HG03280 (cell line): ENCODE results near the gene REELD1.

Experiments used
- ATAC-seq: cut with Tn5 transposase; IDR thresholded peaks from one replicate; pipeline ENCODE4 v1.9.1; 2021; ENCODE audit warnings: mild to moderate bottlenecking, moderate library complexity; ENCODE audit not compliant: unreplicated experiment

REELD1 gene

DNA sequence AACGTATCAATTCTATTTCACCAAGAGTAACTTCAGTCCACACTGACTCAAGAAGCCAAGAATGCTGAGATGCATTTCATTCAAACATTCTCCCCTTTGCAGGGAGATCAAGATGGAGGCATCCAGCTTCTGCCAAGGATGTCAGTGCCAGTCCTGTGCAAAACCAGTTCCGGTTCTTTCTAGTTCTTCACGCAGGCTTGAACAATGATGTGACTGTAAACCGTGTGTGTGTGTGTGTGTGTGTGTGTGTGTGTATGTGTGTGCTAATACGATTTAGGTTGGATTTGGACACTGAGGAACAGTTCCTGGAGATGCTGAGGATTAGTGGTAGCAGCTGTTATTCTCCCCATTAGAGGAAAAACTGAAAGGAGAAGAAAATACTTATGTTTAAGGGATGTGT lies at the start of gene REELD1:
Gene REELD1 (plus strand): TSS at position 301 of the 400 bp plus-strand sequence. CDS start 2,415 bp downstream, outside the sequence.
- no peak for ATAC-seq

DNA sequence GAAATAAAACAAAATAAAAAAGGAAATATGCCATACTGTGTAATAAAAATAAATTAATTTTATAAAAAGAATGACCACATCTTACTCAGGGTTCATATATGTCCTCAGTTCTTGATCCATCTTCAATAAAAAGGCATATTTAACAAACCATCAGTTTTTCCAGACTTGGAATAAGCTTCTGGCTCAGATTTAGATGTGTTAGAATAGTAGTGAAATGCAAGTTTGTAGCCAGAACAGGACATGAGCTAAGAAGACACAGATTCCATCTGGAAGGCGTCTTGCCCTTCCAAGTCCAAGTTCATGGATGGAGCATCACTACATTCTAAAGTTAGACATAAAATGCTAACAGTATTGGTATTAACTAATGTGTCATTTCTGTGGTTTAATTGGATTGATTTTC lies 49.1 kb upstream of the REELD1 start:
- ATAC-seq, result no peak

DNA sequence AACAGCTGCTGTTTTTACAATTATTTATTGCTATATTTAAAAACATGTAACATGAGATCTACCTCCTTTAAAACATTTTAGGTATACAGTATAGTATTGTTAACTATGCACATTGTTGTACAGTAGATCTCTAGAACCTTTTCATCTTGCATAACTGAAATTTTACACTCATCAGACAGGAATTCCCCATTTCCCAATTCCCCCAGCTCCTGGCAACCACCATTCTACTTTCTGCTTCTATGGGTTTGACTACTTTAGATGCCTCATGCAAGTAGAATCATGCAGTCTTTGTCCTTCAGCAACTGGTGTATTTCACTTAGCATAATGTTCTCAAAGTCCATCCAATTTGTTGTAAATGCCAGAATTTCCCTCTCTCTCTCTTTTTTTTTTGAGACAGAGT lies 48.5 kb upstream of the REELD1 start:
- ATAC-seq, result no peak

DNA sequence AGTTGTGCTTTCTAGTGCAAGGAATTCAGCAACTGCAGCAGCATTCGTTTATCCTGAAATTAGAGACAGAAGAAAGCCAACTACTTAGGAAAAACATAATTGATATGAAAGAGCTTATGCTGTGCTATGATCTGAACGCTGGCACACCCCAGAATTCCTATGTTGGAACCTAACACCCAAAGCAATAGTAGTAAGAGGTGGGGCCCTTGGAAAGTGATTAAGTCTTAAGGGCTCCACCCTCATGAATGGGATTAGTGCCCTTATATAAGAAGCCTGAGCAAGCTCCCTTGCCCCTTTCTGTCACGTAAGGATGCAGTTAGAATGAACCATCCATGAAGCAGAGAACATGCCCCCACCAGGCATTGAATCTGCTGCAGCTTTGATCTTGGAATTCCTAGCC lies 44.2 kb upstream of the REELD1 start:
- no peak for ATAC-seq

DNA sequence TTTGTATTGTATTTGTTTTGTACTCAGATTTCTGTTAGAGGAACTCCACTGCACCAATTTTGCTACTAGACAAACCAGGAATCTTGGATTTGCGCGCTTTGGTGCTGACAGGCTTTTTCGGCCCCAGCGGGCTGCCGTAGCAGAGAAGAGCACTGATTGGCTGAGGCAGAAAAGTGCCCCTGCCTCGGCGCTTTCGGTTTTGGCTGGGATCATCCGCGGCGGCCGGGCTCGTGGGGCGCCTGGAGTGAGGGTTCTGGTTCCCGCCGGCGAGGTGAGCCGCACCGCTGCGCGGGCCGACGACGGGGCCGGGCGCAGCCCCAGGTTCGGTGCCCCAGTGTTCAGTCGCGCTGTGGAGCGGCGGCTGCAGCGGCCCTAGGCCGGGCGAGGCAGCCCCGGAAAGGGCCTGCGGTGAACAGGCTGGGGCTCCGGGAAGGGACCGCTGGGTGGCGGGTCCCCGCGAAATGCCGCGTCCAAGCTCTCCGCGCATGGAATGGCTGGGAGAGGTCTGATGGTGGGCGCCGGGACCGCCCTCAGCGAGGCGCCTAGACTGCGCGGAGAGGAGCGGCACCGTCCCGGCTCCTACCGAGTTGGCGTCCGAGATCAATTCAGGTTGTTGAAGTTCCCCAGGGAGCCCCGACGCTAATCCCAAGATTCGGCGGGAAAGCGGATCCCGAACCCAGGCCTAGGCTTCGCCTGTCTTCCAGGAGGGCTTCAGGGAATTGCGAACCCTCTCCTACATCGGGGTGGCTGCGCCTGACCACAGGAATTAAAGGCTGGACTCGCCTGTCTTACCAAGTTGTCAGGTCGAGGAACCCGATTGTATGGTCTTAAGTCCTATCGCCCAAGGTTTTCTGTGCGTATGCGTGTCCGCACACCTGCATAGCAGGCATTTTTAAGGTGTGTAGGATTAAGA lies 38.5 kb upstream of the REELD1 start, which contains the start of gene LSM6:
Gene LSM6 (plus strand): TSS at position 178 of the 913 bp plus-strand sequence. CDS start 7,204 bp downstream, outside the sequence.
- ATAC-seq, result peak; percentile 95

DNA sequence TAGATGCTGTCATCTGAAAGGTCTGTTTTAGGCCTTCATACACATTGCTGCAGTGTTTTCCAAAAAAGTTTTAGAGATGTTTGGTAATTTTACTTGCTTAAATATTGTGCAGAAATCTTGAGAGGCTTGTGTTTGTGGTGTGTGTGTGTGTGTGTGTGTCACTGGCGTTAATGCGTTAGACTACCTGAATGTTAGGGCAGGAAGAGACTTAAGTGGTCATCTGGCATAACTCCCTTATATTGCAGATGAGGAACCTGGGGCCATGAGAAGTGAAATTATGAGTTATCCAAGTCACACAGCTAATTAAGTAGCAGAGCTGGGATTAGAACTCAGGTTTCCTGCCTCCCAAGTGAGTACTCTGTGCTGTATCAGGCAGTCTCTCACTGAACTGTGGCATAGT lies 37.4 kb upstream of the REELD1 start:
- no peak for ATAC-seq

DNA sequence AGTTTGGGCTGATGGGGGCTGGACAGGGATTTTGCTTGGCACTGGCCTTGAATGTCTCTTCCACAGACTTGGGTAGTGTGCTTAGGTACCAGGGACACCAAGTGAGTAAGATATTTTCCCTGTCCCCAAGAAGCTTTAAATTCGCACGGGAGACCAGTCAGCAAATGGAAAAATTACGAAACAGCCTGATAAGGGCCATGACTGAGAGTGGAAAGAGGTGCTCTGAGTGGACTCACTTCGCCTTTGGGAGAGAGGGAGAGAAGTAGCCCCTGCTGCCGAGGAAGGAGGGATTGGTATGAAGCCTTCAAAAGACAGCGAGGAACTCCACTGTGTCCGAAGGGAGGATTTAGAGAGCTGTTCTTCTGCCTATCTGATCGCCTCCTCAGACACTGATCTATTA lies 36.2 kb upstream of the REELD1 start:
- no peak for ATAC-seq

DNA sequence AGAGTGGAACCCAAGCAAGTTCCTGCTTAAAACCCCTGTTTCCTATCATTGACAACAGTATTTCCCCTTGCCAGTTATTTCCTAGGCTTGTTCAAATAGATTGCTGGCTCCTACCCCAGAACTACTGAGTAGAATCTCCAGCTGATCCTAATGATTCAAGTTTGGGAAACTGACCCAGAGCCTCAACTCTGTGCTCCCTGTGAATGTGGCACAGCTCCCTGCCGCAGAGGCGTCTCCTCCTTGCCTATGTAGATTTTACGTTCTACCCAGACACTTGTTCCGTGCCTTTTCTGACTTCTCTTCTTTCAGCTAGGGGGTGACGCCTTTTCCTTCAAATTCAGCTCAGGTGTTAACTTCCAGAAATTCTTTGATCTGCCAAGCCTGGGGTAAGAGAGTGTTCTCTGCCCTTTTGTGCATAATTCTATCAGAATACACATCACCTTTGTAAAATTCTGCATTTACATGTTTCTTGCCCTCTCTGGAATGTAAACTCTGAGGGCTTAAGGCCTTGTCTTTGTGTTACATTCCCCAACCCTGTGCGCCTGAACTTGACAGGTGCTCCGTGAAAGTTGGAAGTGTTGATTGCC lies 34.5 kb upstream of the REELD1 start:
- no peak for ATAC-seq

DNA sequence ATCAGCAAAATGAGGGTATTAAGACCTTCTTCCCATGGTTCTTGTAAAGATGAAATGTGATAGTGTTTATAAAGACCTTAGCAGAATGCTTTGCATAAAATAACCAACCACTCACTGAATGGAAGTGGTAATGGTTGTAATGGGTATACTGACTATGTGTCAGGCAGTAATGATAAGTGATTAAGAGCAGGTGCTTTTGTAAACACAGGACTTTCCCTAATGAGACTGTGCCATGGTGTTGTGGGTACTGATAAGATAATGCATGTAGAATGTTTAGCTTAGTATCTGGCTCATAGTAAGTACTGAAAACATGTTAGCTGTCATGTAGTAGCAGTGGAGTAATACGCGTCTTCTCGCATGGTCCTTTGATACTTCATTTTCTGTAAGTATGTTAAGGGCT lies 31.9 kb upstream of the REELD1 start:
- ATAC-seq, result no peak

DNA sequence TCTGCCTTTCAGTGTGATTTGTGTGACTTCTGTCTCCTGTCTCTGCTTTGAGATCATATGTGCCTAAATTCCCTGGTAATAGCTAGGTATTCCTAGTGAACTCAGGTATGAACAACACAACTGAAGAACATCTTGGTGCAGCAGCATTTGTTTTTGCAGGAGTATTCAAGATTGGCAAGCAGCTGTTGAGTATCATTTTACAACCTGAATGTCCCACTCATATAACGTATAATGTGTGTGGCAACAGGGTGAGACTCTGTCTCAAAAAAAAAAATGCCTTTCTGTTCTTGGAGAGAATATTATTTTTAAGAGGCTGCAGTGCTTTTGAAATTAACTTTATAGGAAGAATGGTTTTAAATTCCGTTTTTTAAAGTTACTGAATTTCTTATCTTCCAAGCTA lies 31.1 kb upstream of the REELD1 start:
- no peak for ATAC-seq

DNA sequence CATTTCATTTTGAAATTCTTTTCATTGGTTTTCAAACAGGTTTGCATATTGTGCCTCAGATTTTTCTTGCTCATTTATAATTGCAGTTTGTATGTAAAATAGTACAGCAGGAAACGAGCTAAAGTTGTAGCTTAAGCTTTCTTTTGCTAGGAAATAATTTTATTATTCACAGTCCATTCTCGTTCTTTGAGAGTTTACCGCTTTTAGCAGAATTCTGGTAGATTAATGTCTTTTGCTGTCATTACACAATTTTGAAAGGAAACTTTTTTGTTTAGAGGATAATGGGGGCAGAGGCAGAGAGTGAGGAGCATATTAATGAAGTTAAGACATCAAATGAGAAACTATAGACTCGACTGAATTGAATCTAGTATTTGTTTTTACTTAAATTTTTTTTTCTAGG lies 28.3 kb upstream of the REELD1 start:
- ATAC-seq, result no peak

DNA sequence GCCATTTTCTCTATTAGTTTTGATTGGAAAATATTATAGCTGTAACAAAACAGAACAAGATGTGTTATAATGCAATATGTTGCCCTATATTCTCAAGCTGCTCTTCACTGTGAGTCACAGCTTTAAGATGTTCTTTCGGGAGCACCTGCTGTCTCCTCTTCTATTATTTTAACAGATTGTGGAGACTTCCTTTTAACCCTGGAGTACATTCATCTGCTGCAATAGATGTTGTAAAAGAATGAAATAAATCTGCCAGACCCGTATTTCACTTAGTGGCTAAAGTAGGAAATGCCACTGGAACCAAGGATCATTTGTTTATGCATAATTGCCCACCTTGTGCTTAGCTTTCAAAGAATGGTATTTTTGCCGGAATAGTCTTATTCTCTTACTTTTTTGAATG lies 27.7 kb upstream of the REELD1 start:
- no peak for ATAC-seq

DNA sequence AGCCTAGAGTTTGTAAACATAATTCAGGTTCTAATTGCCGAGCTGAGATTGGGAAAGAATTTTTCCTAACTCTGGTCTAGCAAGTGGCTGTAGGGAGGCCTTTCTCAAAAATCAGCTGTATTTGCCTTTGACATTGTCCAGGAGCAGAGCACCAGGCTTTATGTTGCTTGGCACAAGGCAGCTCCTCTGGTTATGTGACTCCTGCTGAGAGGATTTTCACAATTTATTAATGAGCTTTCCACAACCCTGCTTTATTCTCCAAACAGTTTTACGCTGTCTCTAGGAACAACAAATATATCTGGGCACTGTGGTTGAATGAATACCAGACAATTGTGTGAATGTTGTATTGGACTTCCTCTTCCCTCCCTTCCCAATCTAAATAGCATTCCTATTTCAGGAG lies 23.9 kb upstream of the REELD1 start:
- no peak for ATAC-seq

DNA sequence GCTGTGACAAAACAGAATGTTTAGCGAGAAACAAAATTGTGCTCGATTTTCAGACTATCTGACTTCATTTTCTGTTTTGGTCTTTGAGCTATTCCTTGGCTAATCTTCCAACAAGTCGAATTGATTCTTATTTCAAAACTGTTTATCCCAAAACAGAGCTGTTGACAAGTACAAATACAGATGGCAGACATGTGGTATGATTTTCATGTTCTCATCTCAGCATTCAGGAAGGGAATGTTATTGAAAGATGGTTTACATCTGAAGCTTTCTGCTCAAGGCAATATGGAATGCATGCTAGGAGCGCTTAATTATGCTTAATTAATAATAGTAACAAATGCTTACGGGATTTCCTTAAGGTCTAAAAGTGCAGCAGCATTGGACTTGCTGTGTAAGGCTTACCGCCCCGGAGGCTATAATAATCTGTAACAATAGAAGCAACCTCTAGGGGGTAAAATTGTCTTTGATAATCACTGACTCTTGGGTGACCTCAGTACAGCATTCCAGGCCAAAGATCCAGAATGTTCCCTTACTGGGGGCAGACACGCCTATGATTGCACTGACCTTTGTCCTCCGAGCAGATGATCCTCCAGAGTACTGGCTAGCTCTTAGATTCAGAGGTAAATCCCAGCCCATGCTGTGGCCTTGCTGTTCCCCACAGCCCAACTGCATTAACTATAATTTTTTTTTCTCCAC lies 22.4 kb upstream of the REELD1 start:
- ATAC-seq, result no peak

DNA sequence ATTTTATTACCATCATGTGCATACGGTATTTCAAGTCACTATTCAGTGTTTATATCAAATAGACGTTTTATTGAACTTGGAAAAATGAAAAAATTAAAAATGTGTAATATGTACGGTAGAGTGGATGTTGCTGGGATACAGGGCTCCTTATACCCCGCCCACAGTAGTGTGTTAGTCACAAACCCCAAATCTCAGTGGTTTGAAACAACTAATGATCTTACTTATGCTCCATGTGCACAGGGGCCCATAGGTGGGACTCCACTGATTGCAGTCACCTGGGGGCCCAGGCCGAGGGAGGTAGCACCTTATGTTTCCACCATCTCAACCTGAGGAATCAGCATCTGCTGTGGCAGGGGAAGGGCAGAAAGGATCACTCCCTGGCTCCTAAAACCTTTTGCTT lies 20.7 kb upstream of the REELD1 start:
- ATAC-seq, result no peak

DNA sequence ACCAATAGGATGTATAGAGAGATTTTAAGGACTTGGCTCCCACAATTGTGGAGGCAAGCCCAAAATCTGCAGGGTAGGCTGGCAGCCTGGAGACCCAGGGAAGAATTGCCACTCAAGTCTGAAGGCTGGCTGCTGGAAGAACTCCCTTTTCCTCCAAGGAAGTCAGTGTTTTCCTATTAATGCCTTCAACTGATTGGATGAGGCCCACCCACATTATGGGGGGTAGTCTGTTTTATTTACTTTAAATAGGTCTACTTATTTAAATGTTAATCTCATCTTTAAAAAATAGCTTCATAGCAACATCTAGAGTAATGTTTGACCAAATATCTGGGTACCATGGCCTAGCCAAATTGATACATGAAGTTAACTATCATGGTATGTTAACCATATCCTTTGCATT lies 20.1 kb upstream of the REELD1 start:
- ATAC-seq, result no peak

DNA sequence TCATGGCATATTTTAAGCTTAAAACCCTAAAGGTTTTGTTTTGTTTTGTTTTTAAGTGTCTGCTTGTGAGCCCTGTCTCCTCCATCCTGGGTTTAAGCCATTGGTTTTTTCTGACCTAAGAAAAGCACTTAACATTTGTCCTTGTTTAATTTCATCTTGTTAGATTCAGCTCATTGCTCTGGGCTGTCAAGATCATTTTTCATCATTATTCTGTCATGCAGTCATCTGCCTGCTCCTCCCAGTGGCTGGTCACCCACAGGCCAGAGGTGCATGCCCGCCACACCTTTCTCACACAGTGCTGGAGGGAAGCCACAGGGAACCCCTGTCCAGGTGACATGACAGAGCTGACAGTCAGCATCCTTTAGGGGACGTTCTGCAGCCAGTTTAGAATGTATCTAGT lies 11.7 kb upstream of the REELD1 start:
- no peak for ATAC-seq

DNA sequence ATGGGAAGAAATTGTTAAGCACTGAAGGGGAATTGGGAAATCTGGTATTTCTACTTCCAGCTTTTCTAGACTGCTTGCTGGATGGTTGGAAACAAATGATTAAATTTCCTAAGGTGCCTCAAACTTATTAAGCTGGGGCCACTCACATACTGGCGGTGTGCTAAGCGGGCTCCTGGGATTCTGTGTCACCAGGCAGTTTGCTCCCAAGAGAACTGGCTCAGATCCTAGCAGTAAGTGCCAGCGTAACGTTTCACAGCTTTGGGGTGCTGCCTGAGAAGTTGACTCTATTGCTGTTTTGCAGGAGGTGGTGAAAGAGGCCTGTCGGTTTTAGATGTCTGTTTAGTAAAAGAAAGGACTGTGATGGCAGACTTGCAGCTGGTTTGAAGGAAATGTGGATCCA lies 6.9 kb upstream of the REELD1 start:
- no peak for ATAC-seq

DNA sequence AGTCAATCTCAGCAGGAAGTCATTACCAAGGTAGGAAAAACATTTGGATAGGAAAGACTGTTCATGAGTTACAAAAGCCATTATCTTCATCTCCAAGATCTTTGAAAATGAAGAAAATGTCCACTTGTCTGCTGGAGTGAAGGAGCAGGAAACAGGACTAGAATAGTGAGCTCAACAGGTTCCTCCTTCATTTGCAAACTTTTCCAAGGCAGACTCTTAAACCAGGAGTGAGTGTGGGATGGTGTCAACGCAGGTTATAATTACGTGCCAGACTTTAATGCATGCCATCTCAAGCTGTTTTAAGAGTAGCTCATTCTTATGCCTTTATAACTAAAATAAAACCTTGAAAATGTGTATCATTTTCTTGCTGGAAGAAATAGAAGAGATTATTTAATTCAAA lies 3.4 kb upstream of the REELD1 start:
- no peak for ATAC-seq

DNA sequence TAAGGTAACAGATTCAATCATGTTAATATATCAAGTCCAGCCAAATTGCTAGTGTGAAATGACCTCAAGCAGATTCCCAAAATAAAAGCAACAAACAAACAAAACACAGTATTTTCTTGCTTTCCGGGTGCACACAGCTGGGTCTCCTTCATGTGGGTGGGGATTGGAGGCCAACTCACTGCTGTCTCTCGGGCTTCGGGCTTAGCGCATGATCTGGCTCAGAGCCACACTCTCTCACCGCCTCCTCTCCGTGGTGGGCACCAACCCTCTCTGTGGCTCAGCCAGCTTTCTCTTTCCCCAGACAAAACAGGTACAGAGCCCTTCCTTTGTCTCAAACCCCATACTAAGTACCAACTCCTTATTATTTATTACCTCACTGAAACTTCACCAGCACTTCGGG lies 2.9 kb upstream of the REELD1 start:
- no peak for ATAC-seq

DNA sequence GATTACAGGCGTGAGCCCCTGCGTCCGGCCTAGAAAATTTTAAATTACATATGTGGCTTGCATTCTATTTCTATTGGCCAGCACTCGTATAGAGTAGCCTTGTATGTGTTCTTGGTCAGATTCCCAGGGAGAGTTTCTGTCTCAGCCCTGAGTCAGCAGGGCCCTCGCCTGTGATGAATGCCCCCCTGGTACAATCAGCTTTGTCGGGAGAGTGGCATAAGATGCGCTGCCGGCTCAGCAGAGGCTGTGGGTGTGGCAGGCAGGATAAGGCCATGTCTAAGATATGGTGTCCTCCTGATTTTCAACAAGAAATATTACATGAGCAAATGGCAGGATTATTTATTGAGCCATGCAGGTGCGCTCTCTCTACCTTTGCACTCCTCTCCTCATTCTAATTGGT lies 1.6 kb upstream of the REELD1 start:
- ATAC-seq, result no peak

DNA sequence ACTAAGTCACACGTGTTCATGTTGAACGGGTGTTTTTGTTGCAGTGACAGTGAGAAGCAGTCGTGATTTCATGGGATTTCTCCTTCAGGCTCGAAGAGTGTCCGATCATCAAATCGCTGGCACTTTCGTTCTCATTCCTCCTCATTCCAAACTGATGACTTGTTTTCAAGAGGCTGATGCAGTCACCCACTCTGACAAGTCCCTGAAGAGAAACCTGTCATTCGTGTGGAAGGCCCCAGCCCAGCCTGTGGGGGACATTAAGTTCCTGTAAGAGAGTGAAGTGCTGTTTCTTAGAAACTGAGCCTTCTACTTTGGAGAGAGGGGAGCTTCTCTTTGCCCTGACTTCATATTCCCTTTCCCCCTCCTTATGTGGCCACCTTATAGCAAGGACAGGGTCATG lies 8.0 kb downstream of the REELD1 start:
- no peak for ATAC-seq
